Epithelial cell of esophagus (primary cell): ENCODE measurements around the gene PTPRH.

Source experiments
- DNase-seq: peaks from one replicate; pipeline ENCODE4 v3.0.0; 2010; ENCODE audit warnings: low read depth
- H3K4me3 ChIP-seq: 2 replicates; pipeline ENCODE4 v1.5.1; 2011; ENCODE audit warnings: mild to moderate bottlenecking, low read length, control low read depth
- CTCF ChIP-seq: IDR thresholded peaks from 2 replicates; pipeline ENCODE4 v1.5.1; 2011; ENCODE audit warnings: low read depth, mild to moderate bottlenecking, low read length, control low read depth, inconsistent platforms; ENCODE audit not compliant: insufficient read depth; ENCODE audit errors: missing control alignments

The PTPRH gene

GRCh38 chr19:55146705-55147273 lies 62.5 kb downstream of the PTPRH start:
- TF ChIP-seq CTCF: no peak
- DNase-seq: peak; percentile 32
- peak overlapping the region; percentile 46 for H3K4me3 ChIP-seq

DNA sequence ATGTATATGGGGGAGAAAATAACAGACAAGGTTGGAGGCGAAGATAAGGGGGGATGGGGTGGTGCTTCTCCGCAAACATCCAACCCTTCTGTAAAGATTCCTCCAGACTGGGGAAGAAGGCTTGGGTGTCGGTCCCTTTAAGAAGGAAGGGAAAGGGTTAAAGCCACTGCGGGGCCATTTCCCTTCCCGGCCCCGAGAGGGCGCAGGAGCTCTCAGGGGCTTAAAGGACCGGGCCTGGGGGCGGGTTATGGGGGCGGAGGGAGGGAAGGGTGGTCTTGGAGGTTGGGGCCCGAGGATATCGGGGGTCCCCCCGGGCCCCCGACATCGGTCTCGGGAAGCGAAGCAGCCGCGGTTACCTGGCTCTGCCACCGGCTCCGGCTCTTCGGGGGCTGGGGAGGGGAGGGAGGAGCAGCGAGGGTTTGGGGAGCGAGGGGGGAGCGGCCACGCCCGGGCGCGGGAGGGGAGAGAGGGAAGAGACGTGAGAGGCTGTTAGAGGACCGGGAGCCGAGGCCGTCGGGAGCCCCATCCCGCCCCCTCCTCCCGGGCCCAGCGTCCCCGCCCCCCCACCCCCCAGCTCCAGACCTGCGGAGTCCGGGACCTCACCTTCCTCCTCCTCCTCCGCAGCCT lies 63.1 kb downstream of the PTPRH start:
- peak overlapping the region; percentile 46 for H3K4me3 ChIP-seq
- DNase-seq: peak; percentile 56

GRCh38 chr19:55145232-55145631 lies 64.1 kb downstream of the PTPRH start:
- no peak for DNase-seq
- no peak for TF ChIP-seq CTCF
- no peak overlapping the region for H3K4me3 ChIP-seq

More for the DNA sequence above, 63.1 kb downstream of the PTPRH start:
- TF ChIP-seq CTCF: peak; percentile 76

DNA sequence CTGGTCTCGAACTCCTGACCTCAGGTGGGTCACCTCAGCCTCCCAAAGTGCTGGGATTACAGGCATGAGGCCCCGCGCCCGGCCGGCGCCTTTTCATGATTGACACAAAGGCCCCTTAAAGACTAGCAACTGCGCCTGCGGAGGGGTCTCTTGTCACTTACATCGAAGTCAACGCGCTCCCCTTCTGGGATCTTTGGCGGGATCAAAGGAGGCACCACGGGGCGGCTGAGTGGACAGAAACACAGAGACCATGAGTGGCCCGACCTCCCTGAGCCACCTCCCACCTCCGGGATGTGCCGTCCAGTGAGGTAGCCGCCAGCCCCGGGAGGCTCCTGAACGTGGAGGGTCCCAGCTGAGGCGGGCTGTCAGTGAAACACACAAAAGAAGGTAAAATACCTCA lies 67.6 kb downstream of the PTPRH start:
- H3K4me3 ChIP-seq: no peak overlapping the region

DNA sequence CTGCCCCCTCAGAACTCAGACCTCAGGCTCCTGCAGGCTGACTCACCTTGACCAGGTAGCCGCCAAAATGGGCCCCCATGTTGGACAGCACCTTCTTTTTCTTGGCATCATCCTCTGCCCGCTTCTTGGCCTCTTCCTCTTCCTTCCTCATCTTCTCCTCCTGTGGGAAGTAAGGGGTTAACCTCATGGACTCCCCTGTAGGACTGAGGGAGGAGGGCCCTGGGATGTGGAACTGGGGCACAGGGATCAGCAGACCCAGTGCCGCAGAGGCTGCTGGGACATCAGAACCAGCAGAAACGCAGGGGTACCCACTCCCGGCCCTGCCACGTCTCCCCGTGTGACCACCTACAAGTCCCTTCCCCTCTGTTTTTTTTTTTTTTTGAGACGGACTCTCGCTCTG lies 71.4 kb downstream of the PTPRH start:
- no peak for TF ChIP-seq CTCF
- H3K4me3 ChIP-seq: no peak overlapping the region
- no peak for DNase-seq

More for the DNA sequence above, 67.6 kb downstream of the PTPRH start:
- no peak for TF ChIP-seq CTCF
- DNase-seq: no peak

- no peak for TF ChIP-seq CTCF
- no peak for DNase-seq
- H3K4me3 ChIP-seq: no peak overlapping the region
Observed at GRCh38 chr19:55136399-55137102, 72.8 kb downstream of the PTPRH start.
